Sigmoid colon (tissue), 4 donors: ENCODE results near the gene SCYGR6.

Source experiments
- CTCF ChIP-seq, 4 experiments: fragments of 450-650 bp in 3 of 4; fragments of 200-600 bp in 1 of 4; IDR thresholded peaks; one replicate each; pipeline ENCODE4 v1.5.1; 2016 to 2019; ENCODE audit warnings: antibody characterized with exemption in 4 of 4, mild to moderate bottlenecking in 3 of 4, moderate library complexity in 2 of 4
- EP300 ChIP-seq, 4 donors: sonication (generic); formaldehyde crosslinking; IDR thresholded peaks; one replicate each; pipeline ENCODE4 v1.6.1; 2017; ENCODE audit warnings: antibody characterized with exemption in 4 of 4
- POLR2A ChIP-seq, 2 donors: fragments of 450-650 bp; IDR thresholded peaks; one replicate each; pipeline ENCODE4 v1.6.1; 2016; ENCODE audit warnings: antibody characterized with exemption in 2 of 2, mild to moderate bottlenecking in 2 of 2, moderate library complexity in 2 of 2
- POLR2AphosphoS5 ChIP-seq, 4 donors: sonication (generic); formaldehyde crosslinking; IDR thresholded peaks; one replicate each; pipeline ENCODE4 v1.6.1; 2017; ENCODE audit warnings: antibody characterized with exemption in 4 of 4

GRCh38 chr2:227774011-227774624 is 49.6 kb upstream of the SCYGR6 start:
- TF ChIP-seq CTCF (IDR thresholded peaks at IDR 0.05) (no peak), POLR2A (IDR thresholded peaks at IDR 0.05) (no peak), EP300 (IDR thresholded peaks at IDR 0.05) (no peak), POLR2AphosphoS5 (IDR thresholded peaks at IDR 0.05) (no peak)
